ENCODE results near the gene GABRA5. TPM values are rescaled to one million over a fixed set of nuclear protein-coding genes. Genes with fewer than 3 reads are reported as not detected.

GABRA5 gene
- total and polyA plus RNA-seq, 2 of the 13 experiments (the other 11 are each of a cell fraction or from before 2014, with no cell fraction given), result not detected

DNA sequence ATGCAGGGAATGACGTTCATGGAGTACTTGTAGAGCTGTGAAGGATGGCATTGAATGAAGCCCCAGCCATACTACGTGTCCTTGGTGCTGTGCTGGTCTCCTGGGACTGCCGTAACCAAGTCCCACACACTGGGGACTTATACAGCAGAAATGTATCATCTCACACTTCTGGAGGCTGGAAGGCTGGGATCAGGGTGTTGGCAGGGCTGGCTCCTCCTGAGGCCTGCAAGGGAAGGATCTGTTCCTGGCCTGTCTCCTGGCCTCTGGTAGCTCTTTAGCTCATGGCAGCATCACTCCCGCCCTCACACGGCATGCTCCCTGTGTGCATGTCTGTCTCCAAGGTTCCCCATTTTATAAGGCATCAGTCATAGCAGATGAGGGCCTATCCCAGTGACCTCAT is 74.6 kb downstream of the GABRA5 start:
- Histone ChIP-seq H3K79me2 (ENCODE audit: insufficient read depth, low read length) (no peaks in the 10 kb centered on the region), H3K9ac (ENCODE audit: insufficient read depth, low read depth, low read length) (no peak overlapping the region), H2AFZ (ENCODE audit: low read length) (no peak overlapping the region), H3K27me3 (ENCODE audit: control insufficient read depth in 1 of 2, insufficient read depth in 2 of 2, low read length in 2 of 2) (peaks cover 0 to 9% of the 10 kb centered on the region in 2 experiments; a peak in 2 of 5 replicates), H4K20me1 (ENCODE audit: insufficient read depth, low read length) (no peaks in the 10 kb centered on the region), H3K4me2 (ENCODE audit: low read depth, low read length) (no peak overlapping the region), H3K36me3 (replicated peaks in 1 of 2; ENCODE audit: control insufficient read depth in 1 of 2, insufficient read depth in 2 of 2, low read length in 2 of 2) (no peaks in the 10 kb centered on the region), H3K4me3 (replicated peaks in 1 of 3; ENCODE audit: insufficient read depth in 1 of 3, low read depth in 2 of 3, low read length in 3 of 3) (no peak overlapping the region), H3K9me3 (ENCODE audit: low read length) (no peaks in the 10 kb centered on the region), H3K27ac (ENCODE audit: extremely low read length, insufficient read depth, low read length) (no peak overlapping the region), H3K4me1 (ENCODE audit: insufficient read depth, low read length) (no peaks in the 10 kb centered on the region)
- 2% methylated on average over 5 of the region's 5 CpGs for WGBS (ENCODE audit: low lambda C conversion rate)
- FAIRE-seq, result no peak
- no TSS peak for BruUV-seq (replicated peaks)
- ATAC-seq, result no peak
- DNase-seq (ENCODE audit: low spot score), result no peak
- in situ Hi-C loops (cut with HindIII; ENCODE audit: extremely low pct_ligation_motif_present, low pct_unique_long_range_greater_than_20kb) (no loop called here), intact Hi-C loops (cut with micrococcal nuclease; ENCODE audit: unreplicated experiment) (no loop called here)
- ChIA-PET CTCF (ENCODE audit: low intra/inter-chr PET ratio, low total read pairs) (no interaction called here), POLR2A (no interaction called here)
- TF ChIP-seq ZMYM3 (CRISPR knock-in tag; IDR thresholded peaks at IDR 0.05) (no peak), XBP1 (CRISPR knock-in tag; IDR thresholded peaks at IDR 0.05) (no peak), ZNF83 (CRISPR knock-in tag; IDR thresholded peaks at IDR 0.05; ENCODE audit: borderline replicate concordance) (no peak), TBP (CRISPR knock-in tag; IDR thresholded peaks at IDR 0.05) (no peak), MAFG (CRISPR knock-in tag; IDR thresholded peaks at IDR 0.05) (no peak), CCAR2 (optimal IDR thresholded peaks at IDR 0.05; ENCODE audit: low read depth, low read length) (no peak), ZFP36L1 (CRISPR knock-in tag; IDR thresholded peaks at IDR 0.05) (no peak), ELF4 (CRISPR knock-in tag; IDR thresholded peaks at IDR 0.05; ENCODE audit: borderline replicate concordance) (no peak), RFXANK (CRISPR knock-in tag; IDR thresholded peaks at IDR 0.05) (no peak), STAG1 (CRISPR knock-in tag; IDR thresholded peaks at IDR 0.05) (no peak), ZBTB3 (CRISPR knock-in tag; IDR thresholded peaks at IDR 0.05; ENCODE audit: borderline replicate concordance, low read depth) (no peak), SALL1 (CRISPR knock-in tag; IDR thresholded peaks at IDR 0.05) (no peak), ZNF790 (CRISPR knock-in tag; IDR thresholded peaks at IDR 0.05; ENCODE audit: borderline replicate concordance) (no peak), SP5 (CRISPR knock-in tag; IDR thresholded peaks at IDR 0.05; ENCODE audit: borderline replicate concordance, low read depth) (no peak), MYNN (CRISPR knock-in tag; IDR thresholded peaks at IDR 0.05; ENCODE audit: low read depth) (no peak), NFYB (CRISPR knock-in tag; IDR thresholded peaks at IDR 0.05) (no peak), KLF12 (CRISPR knock-in tag; IDR thresholded peaks at IDR 0.05; ENCODE audit: borderline replicate concordance) (no peak)
- TF ChIP-seq, protein P1, sequence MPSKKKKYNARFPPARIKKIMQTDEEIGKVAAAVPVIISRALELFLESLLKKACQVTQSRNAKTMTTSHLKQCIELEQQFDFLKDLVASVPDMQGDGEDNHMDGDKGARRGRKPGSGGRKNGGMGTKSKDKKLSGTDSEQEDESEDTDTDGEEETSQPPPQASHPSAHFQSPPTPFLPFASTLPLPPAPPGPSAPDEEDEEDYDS (CRISPR knock-in tag; IDR thresholded peaks at IDR 0.05), result no peak
- TF ChIP-seq, protein P2, sequence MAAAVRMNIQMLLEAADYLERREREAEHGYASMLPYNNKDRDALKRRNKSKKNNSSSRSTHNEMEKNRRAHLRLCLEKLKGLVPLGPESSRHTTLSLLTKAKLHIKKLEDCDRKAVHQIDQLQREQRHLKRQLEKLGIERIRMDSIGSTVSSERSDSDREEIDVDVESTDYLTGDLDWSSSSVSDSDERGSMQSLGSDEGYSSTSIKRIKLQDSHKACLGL (CRISPR knock-in tag; IDR thresholded peaks at IDR 0.05), result no peak
- TF ChIP-seq, protein P3, sequence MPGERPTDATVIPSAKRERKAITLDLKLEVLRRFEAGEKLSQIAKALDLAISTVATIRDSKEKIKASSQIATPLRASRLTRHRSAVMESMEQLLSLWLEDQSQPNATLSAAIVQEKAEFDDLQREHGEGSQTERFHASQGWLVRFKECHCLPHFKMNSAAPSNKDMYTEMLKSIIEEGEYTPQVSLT (CRISPR knock-in tag; IDR thresholded peaks at IDR 0.05; ENCODE audit: borderline replicate concordance, low read depth), result no peak

All from HepG2 (cell line).